SKM-1 (cell line): ENCODE results near the gene JMJD6.
"Not testable (repeated sequence)": the region's sequence is repeated elsewhere in the genome, so short reads cannot be mapped to it uniquely, and the experiment has no call there.

Experiments
- DNase-seq: peaks from one replicate; lab custom pipeline; 2025; ENCODE audit not compliant: unreplicated experiment; lab: John Stamatoyannopoulos, UW

The JMJD6 gene

DNA sequence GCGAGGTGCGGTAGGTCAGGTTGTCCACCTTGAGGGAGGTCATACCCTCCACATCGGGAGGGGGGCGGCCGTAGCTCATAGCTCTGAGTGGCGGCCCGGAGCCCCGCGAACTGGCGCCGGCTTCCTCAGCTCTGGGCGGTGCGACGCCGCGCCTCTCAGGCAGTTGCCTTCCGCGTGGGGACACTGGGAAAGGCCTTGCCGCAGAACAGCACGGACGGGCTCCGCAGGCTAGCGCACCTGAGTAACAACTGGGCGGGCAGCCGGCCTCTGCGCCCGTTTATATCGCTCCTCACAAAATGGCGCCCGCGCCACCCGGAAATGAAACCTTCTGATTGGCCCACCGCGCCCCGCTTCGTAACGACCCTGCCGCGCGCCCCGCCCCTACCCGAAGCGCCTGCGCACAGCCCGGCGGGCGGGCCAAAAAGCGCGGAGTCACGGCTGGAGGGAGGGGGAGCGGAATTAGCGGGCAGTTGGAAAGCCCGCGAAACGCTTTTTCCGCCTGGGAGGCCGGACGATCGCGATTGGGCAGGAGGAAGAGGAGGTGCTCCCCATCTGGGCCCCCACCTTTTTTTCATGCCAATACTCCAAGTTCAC, 10.8 kb upstream of the JMJD6 start, which contains the start of gene SRSF2:
Gene SRSF2, minus strand, starts transcription at position 250 of the 594 bp plus-strand sequence. Its CDS starts 171 bp downstream, at position 79.
- DNase-seq, result peak; percentile 98

DNA sequence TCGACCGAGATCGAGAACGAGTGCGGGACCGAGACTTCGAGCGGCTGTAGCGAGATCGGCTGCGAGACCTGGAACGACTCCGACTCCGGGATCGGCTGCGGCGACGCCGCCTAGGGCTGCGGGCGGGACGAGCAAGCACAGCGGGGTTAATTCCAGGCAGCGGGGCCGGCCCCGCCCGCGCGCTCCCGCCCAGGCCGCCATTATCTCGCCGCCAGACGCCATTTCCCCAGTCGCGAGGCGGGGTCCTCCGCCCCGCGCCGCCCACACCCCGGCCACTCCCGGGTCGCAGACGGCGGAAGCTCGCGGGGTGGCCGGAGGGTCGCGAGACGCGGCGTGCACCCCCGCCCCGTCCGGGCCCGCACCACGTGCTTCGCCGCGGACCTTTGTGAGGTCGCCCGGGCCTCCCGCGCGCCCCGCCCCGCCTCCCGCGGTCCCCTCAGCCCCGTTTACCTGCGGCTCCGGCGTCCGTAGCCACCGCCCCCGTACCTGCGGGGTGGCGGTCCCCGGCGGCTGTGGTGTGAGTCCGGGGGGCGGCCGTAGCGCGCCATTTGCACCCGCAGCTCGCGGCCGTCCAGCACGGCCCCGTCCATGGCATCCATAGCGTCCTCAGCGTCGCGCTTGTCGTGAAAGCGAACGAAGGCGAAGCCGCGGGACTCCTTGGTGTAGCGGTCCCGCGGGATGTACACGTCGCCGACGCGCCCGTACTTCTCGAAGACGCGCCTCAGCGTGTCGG, 10.1 kb upstream of the JMJD6 start:
- DNase-seq, result no peak

- no peak for DNase-seq
Observed at GRCh38 chr17:76735586-76736348, 9.4 kb upstream of the JMJD6 start.

GRCh38 chr17:76735006-76735405, 8.6 kb upstream of the JMJD6 start:
- DNase-seq, result no peak

GRCh38 chr17:76734080-76734840, 7.9 kb upstream of the JMJD6 start:
- DNase-seq, result no peak

DNA sequence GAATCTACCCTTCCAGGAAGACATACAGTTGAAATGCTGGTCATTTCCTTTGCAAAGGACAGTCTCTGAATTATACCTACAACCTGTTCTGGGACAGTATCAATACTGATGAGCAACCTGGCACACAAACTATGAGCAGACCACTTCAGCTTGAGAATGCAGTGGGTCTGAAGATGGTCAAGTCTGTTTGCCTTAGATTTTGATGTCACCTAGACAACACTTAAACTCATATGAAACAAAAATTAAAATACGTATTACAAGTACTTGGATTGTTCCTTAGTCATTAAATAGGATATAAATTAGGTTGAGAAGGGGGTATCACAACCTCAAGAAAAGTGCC, 7.2 kb upstream of the JMJD6 start:
- no peak for DNase-seq

GRCh38 chr17:76732734-76733617, 6.6 kb upstream of the JMJD6 start:
- DNase-seq, result no peak

- not testable (repeated sequence) for DNase-seq
Observed at GRCh38 chr17:76731800-76732733, 5.7 kb upstream of the JMJD6 start.

GRCh38 chr17:76727745-76728456, 1.5 kb upstream of the JMJD6 start:
- no peak for DNase-seq

- DNase-seq, result no peak
Observed at GRCh38 chr17:76726776-76727718, 641 bp upstream of the JMJD6 start, which contains the start of gene METTL23. TSS of gene METTL23 (plus strand) at chr17:76726839. CDS start at chr17:76729711, 2,872 bp downstream.

GRCh38 chr17:76725580-76726230, 701 bp downstream of the JMJD6 start:
- peak; percentile 35 for DNase-seq

DNA sequence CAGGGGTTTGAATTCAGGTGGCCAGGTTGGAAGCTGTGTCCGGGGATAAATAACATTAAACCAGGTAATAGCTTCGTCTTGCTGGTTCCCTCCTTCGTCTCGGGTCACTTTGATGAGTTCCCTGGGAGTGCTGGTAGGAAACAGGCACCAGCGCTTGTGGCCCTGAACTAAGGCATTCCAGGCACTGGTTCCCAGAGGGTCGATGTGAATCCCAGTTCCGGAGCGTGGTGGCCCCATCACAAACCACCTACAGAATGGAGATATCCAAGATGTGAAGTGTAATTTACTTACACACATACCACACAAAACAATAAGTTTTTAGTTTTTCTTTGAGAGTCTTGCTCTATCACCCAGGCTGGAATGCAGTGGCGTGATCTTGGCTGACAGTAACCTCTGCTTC, 2.6 kb downstream of the JMJD6 start:
- DNase-seq, result no peak

DNA sequence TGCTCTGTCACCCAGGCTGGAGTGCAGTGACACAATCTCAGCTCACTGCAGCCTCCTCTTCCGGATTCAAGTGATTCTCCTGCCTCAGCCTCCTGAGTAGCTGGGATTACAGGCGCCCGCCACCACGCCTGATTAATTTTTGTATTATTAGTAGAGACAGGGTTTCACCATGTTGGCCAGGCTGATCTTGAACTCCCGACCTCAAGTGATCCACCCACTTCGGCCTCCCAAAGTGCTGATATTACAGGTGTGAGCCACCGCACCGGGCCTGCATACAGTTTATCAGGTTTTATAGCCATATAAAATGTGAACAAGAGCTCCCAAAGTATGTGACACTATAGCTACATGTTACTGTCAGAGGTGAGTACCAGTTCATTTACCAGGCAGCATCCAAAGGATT, 3.4 kb downstream of the JMJD6 start:
- DNase-seq, result not testable (repeated sequence)

- DNase-seq, result no peak
Observed at GRCh38 chr17:76722279-76722678, 4.1 kb downstream of the JMJD6 start.

- DNase-seq, result no peak
Observed at GRCh38 chr17:76721463-76721862, 4.9 kb downstream of the JMJD6 start.

DNA sequence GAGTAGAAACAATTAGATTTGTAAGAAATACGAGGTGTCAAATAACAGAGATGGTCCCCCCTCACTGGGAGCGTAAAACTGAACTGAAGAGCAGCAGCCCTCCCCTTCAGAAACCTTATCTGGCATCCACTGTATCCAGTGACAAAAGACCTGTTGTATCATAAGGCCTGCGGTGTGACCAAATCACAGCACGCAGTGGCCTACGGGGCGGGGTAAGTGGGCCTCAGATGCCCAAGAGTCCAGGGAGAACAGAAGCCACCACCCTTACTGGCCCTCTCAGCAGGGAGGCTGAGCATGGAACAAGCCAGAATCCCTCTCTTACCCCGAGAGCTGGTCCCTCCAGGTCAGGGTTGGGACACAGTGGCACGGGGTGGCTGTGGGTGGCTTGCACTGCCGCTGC, 5.5 kb downstream of the JMJD6 start:
- DNase-seq, result no peak

DNA sequence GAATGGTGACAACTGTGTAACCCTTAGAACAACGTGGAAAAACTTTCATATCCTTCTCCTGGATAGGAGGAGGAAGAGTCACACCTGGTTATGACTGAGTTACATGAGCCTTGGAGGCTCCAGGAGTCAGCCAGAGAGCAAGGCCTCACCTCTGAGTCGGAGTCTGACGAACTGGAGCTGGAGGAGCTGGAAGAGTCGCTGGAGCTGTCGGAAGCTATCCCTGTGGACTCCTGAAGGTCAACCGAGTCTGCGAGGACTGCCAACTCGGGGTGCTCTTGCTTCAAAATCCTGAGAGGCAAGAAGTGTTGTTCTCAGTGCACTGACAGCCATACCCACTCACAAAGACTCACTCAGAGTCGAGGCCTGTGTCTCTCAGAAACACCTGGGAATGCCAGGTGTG, 6.2 kb downstream of the JMJD6 start:
- no peak for DNase-seq
